Stimulated activated CD4-positive, alpha-beta T cell treated with anti-CD3 and anti-CD28 coated beads, Interleukin-1b, Interleukin-23, amount 100 ng/mL, for 1 hour (primary cell): Measurements from ENCODE around the gene AHSA1.
"Not testable (repeated sequence)": the region's sequence is repeated elsewhere in the genome, so short reads cannot be mapped to it uniquely, and the experiment has no call there.

Experiments used
- DNase-seq, 2 donors: peaks; one replicate each; pipeline ENCODE4 v3.0.0-alpha.2; 2020; ENCODE audit warnings: low read depth in 2 of 2

Gene AHSA1

DNA sequence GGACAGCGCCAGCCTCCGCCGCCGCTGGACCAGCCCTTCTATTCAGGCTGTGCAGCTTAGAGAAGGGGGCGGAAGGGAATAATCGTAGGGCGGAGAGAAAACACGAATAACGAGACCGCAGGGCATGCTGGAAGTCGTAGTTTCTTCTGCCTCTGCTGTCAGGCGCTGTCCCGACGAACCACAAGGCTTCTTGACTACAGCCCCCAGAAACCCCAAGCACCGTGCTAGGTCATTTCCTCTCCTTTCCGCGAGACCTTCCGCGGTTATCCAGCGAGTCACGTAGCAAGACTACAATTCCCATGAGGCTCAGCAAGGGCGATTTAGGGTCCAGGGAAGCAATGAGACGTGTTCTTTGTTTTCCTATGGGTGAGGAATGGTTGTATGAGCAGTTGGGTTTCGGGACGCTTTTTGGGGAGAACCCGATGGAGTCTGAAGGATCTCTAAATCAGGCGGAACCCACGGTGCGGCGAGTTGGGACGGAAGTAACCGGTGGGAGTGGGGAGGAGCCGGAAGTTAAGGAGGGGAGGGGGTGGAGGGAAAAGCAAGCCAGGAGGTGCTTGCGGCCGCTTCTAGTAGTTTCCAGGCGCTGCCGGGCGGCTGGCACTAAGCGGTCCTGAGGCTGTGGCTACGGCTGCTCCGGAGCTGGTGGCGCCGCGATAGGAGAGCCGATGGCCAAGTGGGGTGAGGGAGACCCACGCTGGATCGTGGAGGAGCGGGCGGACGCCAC, at the start of gene AHSA1, which contains the start of gene VIPAS39:
AHSA1 (plus strand) TSS at position 572 of the 727 bp plus-strand sequence; CDS start at position 669, 97 bp downstream.
VIPAS39 (minus strand) TSS at position 80 of the 727 bp plus-strand sequence. CDS start 3,499 bp downstream, outside the sequence.
- DNase-seq = peak; percentile 67 to 76

DNA sequence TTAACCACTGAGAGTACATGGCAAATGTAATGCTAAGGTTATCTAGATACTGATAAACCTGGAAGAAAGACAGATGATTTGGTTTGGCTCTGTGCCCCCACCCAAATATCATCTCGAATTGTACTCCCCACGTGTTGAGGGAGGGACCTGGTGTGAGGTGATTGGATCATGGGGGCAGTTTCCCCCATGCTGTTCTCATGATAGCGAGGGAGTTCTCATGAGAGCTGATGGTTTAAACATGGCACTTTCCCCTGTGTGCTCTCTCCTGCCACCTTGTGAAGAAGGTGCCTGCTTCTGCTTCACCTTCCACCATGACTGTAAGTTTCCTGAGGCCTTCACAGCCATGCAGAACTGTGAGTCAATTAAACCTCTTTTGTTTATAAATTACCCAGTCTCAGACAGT, 48.8 kb upstream of the AHSA1 start:
- no peak for DNase-seq

DNA sequence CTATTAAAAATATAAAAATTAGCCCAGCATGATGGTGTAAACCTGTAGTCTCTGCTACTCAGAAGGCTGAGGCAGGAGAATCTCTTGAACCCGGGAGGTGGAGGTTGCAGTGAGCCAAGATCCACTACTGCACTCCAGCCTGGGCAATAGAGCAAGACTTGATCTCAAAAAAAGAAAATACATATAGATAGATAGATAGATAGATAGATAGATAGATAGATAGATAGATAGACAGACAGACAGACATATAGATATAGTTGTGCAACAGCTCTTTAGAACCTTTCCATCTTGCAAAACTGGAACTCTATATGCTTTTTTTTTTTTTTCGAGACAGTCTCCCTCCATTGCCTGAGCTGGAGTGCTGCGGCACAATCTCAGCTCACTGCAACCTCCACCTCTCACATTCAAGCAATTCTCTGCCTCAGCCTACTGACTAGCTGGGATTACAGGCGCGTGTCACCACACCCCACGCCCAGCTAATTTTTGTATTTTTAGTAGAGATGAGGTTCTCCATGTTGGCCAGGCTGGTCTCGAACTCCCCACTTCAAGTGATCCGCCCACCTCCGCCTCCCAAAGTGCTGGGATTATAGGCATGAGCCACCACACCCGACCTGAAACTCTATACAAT, 42.4 kb upstream of the AHSA1 start:
- DNase-seq = not testable (repeated sequence)

DNA sequence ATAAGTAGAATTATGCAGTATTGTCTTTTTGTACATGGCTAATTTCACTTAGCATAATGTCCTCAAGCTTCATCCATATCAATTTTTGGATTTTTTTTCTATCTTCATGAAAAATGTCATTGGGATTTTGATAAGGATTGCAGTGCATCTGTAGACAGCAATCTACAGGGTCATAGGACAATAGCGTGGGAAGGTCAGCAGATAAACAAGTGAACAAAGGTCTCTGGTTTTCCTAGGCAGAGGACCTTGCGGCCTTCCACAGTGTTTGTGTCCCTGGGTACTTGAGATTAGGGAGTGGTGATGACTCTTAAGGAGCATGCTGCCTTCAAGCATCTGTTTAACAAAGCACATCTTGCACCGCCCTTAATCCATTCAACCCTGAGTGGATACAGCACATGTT, 41.8 kb upstream of the AHSA1 start:
- DNase-seq = not testable (repeated sequence)

DNA sequence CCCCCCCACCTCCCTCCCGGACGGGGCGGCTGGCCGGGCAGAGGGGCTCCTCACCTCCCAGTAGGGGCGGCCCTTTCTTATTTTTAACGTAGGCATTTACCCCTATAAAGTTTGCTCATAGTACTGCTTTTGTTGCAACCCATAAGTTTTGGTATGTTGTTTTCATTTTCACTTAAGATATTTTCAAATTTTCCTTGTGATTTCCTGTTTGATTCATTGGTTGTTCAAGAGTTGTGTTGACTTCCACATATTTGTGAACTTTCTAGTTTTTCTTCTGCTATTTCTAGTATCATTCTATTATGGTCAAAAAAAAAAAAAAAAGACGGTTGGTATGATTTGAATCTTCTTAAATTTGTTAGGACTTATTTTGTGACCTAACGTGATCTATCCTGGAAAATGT, 41.1 kb upstream of the AHSA1 start:
- no peak for DNase-seq

DNA sequence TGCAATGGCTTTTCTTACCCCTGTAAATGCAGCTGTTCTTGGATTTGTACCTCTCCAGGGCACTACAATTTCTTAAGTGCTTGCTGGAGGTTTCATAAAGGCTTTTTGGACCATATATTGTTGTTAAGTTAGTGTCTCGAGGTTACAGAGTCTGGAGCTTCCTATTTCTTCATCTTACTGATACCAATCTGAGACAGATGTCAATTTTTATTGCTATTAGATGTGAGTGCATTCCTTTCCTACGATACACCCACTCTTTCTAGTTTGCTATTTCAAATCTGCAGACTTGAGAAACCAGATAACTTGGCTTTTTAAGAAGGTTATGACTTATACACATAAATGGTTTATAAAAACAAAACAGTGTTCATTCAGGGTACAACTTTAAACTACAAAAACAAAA, 36.7 kb upstream of the AHSA1 start:
- DNase-seq = no peak

DNA sequence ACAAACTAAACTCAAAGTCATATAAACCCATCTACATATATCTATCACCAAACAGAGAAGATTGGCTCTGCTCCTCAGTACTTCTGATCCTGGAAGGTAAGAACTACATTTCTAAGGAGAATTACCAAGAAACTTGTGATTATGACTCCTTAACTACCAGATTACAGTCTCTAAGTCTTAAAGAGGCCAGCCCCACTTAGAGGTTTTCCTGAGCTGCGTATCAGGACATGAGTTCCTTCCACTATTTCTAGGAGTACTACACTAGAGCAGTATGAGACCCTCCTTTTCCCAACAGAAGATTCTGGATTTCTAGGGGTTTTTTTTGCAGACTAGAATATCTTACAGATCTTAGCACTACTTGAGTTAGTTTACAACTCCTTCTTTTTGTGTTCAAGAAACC, 34.5 kb upstream of the AHSA1 start, which contains the start of gene NOXRED1:
NOXRED1 (minus strand) TSS at position 101 of the 400 bp plus-strand sequence. CDS start 634 bp downstream, outside the sequence.
- DNase-seq = no peak

DNA sequence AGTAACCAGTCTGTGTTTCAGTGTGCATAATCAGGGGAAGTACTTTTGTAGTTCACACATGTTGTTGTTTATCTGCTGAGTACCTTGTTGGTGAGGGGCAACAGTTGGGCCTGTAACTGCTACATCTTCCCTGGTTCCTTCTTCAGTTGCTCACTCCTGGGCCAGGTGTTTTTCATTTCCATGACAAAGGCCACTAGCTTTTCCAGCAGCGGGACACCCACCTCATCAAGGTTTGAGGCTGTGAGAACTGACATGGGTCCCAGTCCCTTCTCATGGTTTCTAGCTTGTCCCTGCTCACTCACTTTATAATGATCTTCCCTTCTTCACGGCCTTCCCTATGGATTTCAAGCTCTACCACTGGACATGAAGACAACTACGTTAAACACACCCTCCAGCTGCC, 33.0 kb upstream of the AHSA1 start:
- DNase-seq = no peak

DNA sequence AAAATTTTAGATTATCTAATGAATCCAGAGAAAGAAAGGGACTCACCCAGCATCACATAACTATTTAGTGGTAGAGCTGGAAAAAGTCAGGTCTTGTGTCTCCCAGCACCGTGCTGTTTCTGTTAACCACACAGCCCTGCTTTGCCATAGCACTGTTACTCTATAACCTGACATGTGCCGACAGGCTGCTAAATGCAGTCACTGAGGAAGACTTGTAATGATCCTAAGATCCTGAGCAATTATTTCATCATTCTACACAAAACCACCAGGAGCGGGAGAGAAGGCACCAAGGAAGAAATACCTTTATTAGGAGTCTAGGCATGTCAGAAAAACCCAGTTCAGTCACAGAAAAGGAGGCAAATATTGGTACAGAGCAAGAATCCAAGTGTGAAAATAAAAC, 31.5 kb upstream of the AHSA1 start:
- no peak for DNase-seq

DNA sequence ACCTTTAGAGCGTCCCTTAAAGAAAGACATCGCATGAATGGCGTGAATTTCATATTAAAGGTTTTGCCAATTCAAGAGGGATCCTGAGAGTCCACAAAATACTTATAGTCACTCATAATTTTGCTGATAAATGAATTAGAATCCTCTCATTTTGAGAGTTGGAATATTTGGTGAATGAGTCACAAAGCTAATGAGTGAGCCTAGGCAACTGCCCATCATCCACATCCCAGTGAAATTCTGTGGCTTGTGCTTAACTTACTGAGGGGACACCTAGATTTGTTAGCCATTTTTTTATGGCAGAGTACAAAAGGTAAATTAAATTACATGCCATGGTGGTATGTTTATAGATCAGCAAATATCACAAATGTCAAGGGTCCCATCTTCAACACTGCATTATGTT, 21.9 kb upstream of the AHSA1 start:
- DNase-seq = no peak

DNA sequence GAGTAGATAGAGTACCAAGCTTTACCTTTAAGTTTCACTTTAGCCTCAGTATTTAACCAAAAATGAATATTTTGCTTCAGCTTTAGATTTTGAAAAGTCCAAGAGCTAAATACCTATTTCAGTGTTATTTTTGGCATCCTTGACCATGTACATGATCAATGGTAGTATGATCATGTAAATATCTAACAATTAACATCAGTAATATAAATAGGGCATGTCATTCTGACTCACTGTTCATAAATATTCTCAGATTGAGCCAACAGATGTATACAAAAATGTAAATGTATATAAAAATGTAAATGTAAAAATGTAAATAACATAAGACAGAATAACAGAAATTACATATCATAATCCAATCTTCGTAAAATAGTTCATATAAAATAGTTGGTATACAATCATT, 19.3 kb upstream of the AHSA1 start:
- no peak for DNase-seq

DNA sequence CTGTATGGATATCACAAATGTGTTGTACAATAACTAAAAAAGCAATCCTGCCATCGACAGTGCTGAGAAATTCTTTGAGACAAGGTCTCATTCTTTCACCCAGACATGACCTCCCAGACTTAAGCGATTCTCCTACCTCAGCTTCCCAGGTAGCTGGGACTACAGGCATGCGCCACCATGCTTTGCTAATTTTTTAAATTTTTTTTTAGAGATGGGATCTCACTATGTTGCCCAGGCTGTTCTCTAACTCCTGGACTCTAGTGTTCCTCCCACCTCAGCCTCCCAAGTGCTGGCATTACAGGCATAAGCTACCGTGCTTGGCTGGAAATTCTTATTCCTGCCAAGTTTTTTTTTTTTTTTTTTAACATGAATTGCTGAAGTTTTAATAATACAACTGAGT, 18.0 kb upstream of the AHSA1 start:
- DNase-seq = no peak

DNA sequence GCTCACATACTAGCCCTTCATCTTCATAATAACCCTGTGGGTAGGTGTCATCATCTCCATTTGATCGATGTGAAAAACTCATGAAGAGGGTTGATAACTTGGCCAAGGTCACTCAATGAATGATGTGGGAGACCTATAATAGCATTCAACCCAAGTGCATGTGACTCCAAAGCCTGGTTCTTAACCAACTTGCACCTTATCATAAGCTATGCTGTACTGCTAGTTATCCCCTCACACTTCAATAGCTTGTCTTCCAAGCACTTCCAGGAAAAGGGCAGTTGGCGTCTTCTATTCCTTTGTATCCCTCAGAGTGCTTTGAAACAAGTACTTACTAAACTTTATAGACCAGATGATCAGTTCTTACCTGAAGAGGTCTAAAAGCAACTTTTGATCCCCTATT, 15.7 kb upstream of the AHSA1 start:
- DNase-seq = no peak

DNA sequence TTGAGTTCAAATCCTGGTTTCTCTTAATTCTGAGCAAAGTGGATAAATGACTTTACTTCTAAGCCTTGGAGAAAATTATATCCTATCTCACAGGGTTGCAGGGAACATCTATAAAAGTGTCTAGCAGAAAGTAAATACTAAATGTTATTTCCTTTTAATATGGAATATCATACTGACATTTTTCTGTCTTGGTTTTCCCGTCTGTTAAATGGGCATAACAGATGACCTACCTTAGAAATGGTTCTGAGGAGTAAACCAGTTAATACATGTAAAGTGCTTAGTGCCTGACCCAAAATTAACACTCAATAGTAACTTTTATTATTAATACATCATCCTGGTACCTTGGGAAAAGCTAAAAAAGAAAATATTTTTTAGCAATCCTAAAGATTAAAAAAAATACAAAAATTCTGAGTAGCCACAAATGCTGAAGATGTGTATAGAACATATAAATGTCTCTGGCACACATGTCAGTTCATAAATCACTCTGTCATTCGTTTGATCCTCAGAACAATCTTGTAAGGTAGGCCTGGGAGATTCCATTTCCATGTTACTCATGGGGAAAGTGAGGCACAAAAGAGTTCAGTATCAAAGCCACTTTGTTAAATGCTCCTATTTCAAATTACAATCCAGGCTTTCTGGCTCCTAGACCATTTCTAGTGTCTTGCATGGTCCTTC, 1.8 kb upstream of the AHSA1 start:
- DNase-seq = no peak

DNA sequence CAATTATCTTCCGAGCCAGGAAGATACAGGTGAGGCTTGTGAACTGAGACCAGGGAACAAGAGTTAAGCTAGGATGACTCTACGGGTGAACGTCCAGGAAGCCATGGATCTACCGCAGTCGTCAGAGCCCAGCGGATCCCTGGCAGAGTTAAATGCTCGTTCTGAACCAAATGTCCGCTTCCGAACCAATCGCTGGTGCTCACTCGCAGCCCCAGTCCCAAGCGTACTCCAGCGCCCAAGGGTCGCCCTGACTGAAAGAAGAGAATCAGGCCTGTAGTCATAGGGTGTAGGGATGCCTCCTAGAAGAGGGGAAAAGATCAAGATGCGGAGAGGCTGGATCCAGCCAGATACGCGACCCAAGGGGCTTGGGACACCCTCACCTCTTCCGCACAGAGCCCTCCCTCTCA, 775 bp upstream of the AHSA1 start:
- no peak for DNase-seq

DNA sequence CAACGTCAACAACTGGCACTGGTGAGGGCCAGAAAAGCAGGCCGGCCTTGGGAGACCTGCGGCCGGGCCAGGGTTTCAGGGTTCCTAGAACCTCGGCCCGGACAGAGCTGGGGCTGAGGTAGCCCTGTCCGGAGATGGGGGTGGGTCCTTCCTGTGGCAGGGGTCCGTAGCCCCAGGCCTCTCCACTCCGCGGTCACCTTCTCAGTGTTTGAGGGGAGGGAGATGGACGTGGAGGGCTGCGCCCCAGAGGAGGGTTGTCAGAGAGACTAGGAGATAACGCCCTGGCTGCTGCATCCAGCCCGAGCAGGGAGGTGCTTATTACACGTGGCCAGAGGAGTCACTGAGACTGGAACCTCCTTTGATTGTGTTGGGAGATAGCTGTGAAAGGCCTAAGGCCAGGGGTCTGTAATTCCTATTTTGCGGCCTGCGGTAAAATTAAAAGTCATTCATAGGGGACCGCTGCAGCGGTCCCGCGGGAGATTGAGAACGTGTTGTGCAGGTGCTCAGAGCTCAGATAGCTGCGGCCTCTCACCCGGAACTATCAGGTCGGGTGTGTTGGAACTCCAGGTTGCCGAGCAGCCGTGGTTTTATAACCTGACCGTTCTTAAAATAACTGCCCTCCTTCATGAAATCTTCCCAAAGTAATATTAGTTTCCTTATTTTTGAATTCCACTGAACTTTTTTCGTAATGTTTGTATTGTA, 507 bp downstream of the AHSA1 start:
- DNase-seq = no peak

DNA sequence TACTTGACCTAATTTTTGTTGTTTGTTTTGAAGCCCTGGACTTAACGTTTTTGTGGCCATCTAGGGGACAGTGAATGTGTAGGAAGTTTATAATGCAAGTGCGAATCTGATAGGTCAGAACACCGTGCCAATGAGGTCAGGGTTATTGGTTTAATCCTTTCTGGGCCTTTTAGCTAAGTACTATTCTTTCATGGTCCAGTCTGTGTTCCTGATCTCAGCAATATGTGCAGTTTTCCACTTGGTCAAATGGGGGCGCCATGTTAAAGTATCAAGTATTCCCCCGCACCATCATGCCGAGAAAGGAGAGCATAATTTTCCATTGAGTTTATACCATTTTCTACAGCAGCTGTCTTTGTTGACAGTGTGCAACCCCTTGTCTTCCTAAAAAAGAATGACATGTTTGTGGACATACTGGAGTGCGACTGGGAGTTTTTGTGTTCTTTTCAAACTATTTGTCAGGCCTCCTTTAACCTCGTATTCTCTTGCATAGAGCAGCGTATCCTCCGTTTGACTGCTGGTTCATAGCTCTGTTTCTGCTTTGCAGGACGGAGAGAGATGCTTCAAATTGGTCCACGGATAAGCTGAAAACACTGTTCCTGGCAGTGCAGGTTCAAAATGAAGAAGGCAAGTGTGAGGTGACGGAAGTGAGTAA, 1.3 kb downstream of the AHSA1 start:
- peak in 1 of 2 donors; percentile 30 for DNase-seq

DNA sequence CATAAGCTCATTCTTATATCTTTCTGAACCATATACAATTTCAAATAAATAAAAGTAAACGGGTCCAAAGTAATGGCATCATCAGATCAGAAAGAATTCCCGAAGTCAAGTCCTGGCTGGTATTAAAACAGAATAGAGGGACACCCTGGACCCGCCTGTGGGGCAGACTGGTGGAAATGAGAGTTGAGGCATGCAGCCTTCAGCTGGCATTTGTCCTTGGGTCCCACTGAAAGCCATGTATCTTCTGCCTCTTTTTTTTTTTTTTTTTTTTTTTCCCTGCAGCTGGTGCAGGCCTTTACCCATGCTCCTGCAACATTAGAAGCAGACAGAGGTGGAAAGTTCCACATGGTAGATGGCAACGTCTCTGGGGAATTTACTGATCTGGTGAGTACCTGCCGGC, 9.9 kb downstream of the AHSA1 start:
- no peak for DNase-seq

DNA sequence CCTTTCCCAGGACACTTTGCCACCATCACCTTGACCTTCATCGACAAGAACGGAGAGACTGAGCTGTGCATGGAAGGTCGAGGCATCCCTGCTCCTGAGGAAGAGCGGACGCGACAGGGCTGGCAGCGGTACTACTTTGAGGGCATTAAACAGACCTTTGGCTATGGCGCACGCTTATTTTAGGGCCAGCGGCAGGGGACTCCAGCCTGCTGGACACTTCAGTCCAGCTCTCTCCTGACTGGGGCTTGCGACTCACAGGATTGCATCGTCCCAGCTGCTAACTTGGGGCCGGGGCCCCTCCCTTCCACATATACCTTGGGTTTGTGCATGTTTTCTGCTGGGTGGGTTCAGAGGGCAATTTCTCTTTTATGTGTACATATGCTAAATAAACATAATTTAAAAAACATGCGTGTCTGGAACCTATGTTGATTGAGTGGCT, 11.2 kb downstream of the AHSA1 start:
- DNase-seq = no peak

DNA sequence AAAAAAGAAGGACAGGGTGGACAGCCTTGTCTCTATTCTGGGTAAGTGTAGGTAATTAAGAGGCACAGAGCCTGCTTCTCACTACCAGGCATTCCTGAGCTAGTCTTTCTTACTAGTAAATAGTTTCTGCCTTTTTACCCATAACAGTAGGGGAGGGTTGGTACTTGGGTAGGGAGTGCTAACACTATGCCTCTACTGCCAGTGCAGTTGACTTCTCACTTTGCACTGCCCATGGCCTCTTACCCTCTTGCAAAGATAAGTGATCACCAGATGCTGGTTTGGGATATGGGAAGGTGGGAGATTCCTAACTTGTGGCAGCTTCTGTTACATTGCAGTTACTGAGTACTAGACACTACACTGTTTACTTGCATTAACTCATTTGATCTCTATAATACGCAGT, 11.6 kb downstream of the AHSA1 start:
- no peak for DNase-seq

DNA sequence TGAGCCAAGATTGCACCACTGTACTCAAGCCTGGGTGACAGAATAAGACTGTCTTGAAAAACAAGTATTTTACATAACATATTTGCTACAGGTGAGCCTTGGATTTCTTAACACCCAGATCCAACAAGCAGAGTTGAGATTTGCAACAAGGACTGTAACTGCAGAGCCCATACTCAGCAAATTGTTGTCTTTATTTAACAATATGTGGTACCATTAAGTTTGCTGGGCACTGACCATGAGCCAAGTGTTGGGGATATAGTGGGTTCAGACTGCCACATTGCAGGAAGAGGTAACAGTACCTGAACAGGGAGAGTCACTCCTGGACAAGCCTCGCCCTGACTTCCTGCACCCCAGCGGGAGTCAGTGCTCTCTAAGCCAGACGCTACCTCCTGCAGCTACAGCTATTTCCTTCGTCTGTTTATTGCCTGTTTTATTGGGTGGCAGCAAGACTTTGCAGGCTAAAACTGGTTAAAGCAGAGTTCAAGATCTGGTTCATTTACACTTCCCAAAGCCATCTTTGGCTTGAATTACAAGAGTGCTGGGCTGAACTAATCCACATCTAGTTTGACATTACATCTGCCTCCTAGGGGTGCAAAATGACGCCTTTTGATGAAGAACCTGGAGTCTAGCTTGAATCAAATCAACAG, 12.5 kb downstream of the AHSA1 start:
- DNase-seq = no peak
